Measurements from ENCODE around the gene GABBR2.
"Not testable (repeated sequence)": the region's sequence is repeated elsewhere in the genome, so short reads cannot be mapped to it uniquely, and the experiment has no call there.

The GABBR2 gene

GRCh38 chr9:98515506-98516204 is 193.1 kb downstream of the GABBR2 start:
- no peak for DNase-seq (ENCODE audit: low spot score)

- DNase-seq (ENCODE audit: low spot score), result no peak
These were observed 193.9 kb downstream of the GABBR2 start for GRCh38 chr9:98514841-98515240.

DNA sequence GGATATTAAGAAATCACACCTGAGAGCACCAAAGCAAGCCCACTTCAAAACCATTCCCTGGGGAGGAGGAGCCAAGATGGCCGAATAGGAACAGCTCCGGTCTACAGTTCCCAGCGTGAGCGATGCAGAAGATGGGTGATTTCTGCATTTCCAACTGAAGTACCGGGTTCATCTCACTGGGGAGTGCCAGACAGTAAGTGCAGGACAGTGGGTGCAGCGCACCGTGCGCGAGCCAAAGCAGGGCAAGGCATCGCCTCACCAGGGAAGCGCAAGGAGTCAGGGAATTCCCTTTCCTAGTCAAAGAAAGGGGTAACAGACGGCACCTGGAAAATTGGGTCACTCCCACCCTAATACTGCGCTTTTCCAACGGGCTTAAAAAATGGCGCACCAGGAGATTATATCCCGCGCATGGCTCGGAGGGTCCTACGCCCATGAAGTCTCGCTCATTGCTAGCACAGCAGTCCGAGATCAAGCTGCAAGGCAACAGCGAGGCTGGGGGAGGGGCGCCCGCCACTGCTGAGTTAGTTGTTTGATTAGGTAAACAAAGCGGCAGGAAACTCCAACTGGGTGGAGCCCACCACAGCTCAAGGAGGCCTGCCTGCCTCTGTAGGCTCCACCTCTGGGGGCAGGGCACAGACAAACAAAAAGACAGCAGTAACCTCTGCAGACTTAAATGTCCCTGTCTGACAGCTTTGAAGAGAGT is 200.4 kb downstream of the GABBR2 start:
- DNase-seq (ENCODE audit: low spot score), result not testable (repeated sequence)

- no peak for DNase-seq (ENCODE audit: low spot score)
These were observed 202.2 kb downstream of the GABBR2 start for GRCh38 chr9:98506422-98507054.

DNA sequence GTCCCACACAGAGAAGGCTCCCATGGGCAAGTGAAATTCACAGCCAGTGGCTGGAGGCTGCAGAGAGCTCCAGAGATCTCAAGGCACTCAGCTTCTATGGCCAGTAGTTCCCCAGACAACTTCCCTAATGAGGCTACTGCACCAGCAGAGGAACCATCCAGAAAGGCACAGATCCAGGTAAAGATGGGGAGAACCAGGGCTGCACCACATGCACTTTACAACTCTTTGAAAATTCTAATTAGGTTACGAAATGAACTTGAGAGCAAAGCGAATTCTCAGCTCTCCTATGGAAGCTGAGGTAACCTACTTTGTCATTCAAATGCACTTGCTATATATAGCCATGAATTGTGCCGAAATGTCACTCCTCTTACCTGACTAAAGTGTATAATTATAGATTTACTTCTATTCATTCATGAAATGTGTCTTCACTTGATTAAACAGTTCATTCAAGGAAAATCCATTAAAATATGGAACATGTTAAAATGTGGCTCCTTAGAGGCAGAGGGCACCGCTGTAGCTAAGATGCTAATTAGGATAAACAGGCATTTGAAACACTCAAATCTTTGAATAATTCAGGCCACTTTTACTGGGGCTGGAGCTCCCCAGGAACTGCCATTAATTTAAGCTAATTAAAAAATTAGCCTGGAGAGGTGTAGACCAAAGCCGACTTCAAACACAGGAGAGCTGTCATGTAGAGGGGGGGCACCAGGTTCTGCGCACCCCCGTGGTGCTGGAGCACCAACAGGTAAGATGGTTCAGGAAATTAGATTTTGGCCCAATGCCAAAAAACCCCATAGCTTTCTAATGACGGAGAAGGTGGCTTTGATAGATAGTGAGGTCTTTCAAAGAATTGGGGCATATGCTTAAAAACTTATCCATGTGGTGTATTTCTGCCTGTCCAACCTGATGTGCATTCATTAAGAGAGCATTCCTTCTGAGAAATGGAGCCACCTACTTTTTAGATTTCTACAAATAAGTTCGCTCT is 204.1 kb downstream of the GABBR2 start:
- peak; percentile 9 for DNase-seq (ENCODE audit: low spot score)

- no peak for DNase-seq (ENCODE audit: low spot score)
These were observed 204.9 kb downstream of the GABBR2 start for GRCh38 chr9:98503867-98504266.

GRCh38 chr9:98502976-98503325 is 205.8 kb downstream of the GABBR2 start:
- DNase-seq (ENCODE audit: low spot score), result no peak

GRCh38 chr9:98502311-98502975 is 206.3 kb downstream of the GABBR2 start:
- no peak for DNase-seq (ENCODE audit: low spot score)

- DNase-seq (ENCODE audit: low spot score), result no peak
These were observed 206.9 kb downstream of the GABBR2 start for GRCh38 chr9:98501819-98502218.

- DNase-seq (ENCODE audit: low spot score), result not testable (repeated sequence)
These were observed 207.5 kb downstream of the GABBR2 start for GRCh38 chr9:98501259-98501658.

DNA sequence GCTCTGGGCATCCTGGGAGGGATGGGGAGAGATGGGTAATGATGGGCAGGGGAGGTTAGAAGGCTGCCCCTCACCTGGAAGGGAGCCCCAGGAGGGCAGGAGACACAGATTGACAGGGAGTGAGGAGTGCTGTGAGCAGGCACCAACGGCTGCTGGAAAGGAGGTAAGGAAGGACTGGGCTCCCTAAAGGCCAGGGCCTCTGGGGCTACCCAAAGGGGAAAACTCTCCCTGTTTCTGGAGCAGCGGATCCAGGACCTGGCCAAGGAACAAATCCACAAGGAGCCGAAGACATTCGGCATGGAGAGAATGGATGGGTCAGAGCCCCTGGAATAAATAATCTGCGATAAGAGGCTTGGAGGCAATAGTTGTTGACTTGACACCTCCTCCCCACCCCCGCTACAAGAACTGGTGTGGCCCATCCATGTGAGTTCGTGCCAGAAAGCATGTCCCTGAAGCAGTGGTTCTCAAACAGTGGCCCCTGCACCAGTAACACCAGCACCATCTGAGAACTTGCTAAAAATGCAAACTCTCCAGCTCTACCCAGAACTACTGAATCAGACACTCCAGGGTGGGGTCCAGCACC is 208.3 kb downstream of the GABBR2 start:
- DNase-seq (ENCODE audit: low spot score), result no peak

- no peak for DNase-seq (ENCODE audit: low spot score)
These were observed 213.2 kb downstream of the GABBR2 start for GRCh38 chr9:98495530-98495929.

DNA sequence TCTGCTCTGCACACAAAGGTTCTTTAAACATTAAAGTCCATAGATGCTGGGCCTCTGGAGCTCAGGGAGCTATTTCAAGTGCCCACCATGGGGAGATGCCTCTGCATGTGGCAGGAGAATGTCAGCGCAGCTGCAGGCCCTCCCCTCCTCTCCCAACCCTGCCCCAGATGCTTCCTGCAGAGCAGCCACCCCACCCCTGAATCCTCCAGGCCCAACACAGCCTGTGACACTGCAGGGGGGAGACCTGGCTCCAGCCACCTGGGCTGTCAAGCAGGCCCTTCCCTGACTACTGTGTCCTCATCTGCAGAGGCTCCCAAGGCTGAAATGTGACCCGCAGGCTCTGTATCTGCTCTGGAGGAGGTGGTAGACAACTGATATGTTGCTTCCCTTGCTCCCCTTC is 213.9 kb downstream of the GABBR2 start:
- no peak for DNase-seq (ENCODE audit: low spot score)

- no peak for DNase-seq (ENCODE audit: low spot score)
These were observed 216.9 kb downstream of the GABBR2 start for GRCh38 chr9:98491828-98492227.

DNA sequence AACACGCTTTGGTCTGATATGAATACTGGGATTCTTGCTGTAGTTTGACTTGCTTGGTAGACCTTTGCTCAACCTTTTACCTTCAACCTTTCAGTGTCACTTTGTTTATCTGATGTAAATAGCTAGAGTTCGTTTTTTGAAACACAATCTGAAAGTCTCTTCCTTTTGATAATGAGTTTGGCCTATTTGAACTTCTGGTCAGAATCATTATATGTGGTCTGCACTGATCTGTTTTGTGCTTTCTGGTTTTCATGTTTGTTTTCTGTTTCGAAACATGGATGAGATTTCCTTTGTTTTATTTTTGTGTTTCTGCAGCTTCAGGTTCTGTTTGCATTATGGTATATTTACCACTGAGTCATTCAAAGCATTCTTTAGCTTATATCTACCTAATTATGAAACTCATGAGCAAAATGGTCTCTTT is 217.5 kb downstream of the GABBR2 start:
- DNase-seq (ENCODE audit: low spot score), result no peak

GRCh38 chr9:98488571-98489312 is 220.0 kb downstream of the GABBR2 start:
- DNase-seq (ENCODE audit: low spot score), result no peak

GRCh38 chr9:98485706-98486105 is 223.0 kb downstream of the GABBR2 start:
- no peak for DNase-seq (ENCODE audit: low spot score)

- DNase-seq (ENCODE audit: low spot score), result no peak
These were observed 224.6 kb downstream of the GABBR2 start for GRCh38 chr9:98484162-98484561.

DNA sequence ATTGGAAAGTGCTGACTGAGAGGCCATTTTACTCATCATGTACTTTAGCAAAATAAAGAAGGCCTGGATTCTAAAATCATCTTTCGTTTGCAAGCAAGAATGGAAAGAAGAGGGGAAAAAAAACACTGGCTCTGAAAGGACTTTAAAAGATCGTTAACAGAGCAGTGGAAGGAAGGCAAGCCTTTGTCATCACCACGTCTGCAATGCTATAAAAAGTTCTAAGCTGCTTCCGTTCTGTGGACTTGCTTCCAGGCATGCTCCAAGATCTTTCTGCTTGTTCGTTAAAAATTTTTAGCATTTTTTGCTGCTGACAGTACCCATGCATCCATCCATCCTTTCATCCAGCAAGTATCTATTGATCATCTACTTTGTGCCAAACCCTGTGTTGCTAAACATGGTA is 226.5 kb downstream of the GABBR2 start:
- no peak for DNase-seq (ENCODE audit: low spot score)

DNA sequence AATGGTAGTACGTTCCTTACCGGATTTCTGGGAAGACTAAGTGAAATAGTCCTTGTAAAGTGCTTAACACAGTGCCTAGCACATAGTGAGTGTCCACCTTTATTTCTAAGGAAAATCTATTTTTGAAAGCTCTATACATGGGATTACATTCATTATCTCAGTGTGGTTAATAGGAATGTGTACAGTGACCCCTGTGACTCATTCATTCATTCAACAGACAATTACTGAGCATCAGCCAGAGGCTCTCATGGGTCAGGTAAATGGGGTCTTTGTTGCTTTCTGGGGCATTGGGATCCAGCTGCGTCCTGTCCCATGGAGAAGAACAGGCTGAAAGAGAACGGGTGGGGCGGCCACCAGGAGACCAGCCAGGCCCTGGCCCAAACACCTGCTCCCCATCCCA is 227.1 kb downstream of the GABBR2 start:
- no peak for DNase-seq (ENCODE audit: low spot score)

Measured in hematopoietic multipotent progenitor cell treated with erythropoietin and hydrocortisone succinate and interleukin-3 and kit ligand, for 15 days (in vitro differentiated cells).